GM12878 (cell line): ENCODE results near the gene COL5A1. TPM values are rescaled to one million over a fixed set of nuclear protein-coding genes. Genes with fewer than 3 reads are reported as not detected.

Experiments
- ATAC-seq: fragments of 200-7000 bp; cut with Tn5 transposase; 3 replicates; pipeline ENCODE4 v1.9.1; 2020; ENCODE audit warnings: mild to moderate bottlenecking, moderate library complexity
- BruUV-seq: library from RNA; stranded (reverse); fragments of 400-500 nt; replicated peaks from 2 replicates; lab custom pipeline; 2021; lab: Mats Ljungman, UMichigan
- CTCF ChIA-PET: fragments of 300-600 bp; sonication (Branson Sonifier 250); formaldehyde crosslinking; extraction: SDS; loops from one replicate; lab custom pipeline; 2021; ENCODE audit warnings: inconsistent platforms; lab: Yijun Ruan, JAX
- POLR2A ChIA-PET: fragments of 350-600 bp; formaldehyde crosslinking; extraction: SDS; loops from one replicate; lab custom pipeline; 2021; ENCODE audit warnings: inconsistent platforms; lab: Charles Lee
- RAD21 ChIA-PET: fragments of 300-600 bp; sonication (Branson Sonifier 250); formaldehyde crosslinking; loops from one replicate; lab custom pipeline; 2023; ENCODE audit warnings: antibody characterized with exemption; ENCODE audit not compliant: unreplicated experiment; lab: Charles Lee
- SMC1A ChIA-PET: fragments of 300-600 bp; sonication (Branson Sonifier 250); formaldehyde crosslinking; loops from one replicate; lab custom pipeline; 2023; ENCODE audit not compliant: unreplicated experiment, uncharacterized antibody; lab: Charles Lee
- DNase-seq: peaks from one replicate; pipeline ENCODE4 v3.0.0-alpha.2; 2011; ENCODE audit warnings: low read depth, low spot score
- FAIRE-seq: peaks from 3 replicates; lab custom pipeline; 2011; peaks lifted over from hg19 to GRCh38; lab: Jason Lieb, UNC
- H2AFZ ChIP-seq: 2 replicates; pipeline ENCODE4 v1.6.0; 2011; ENCODE audit warnings: low read depth, low read length, control low read depth; ENCODE audit not compliant: control insufficient read depth
- H3K27ac ChIP-seq: 2 replicates; pipeline ENCODE4 v1.5.1; 2011; ENCODE audit warnings: control low read depth; ENCODE audit not compliant: control insufficient read depth, insufficient read depth
- H3K27me3 ChIP-seq, 2 experiments: replicated peaks in 1 of 2; 2 replicates each; pipeline versions ENCODE4 v1.6.0 to v1.6.1; 2011; ENCODE audit warnings: low read length in 1 of 2; ENCODE audit not compliant: control insufficient read depth in 2 of 2, insufficient read depth in 2 of 2
- H3K36me3 ChIP-seq, 2 experiments: 2 replicates each; pipeline ENCODE4 v1.5.1; 2011; ENCODE audit warnings: low read length in 1 of 2; ENCODE audit not compliant: control insufficient read depth in 2 of 2, insufficient read depth in 2 of 2
- H3K4me1 ChIP-seq: 2 replicates; pipeline ENCODE4 v1.6.1; 2011; ENCODE audit warnings: mild to moderate bottlenecking, low read length, moderate library complexity, mixed read lengths; ENCODE audit not compliant: control insufficient read depth, insufficient read depth
- H3K4me2 ChIP-seq: 2 replicates; pipeline ENCODE4 v1.6.0; 2011; ENCODE audit warnings: control low read depth; ENCODE audit not compliant: control insufficient read depth, insufficient read depth
- H3K4me3 ChIP-seq: fragments of 200-600 bp; sonication (generic); 2 replicates; pipeline ENCODE4 v1.5.1; 2016
- H3K79me2 ChIP-seq: 2 replicates; pipeline ENCODE4 v1.6.0; 2011; ENCODE audit warnings: low read length; ENCODE audit not compliant: control insufficient read depth, insufficient read depth
- H3K9ac ChIP-seq: 2 replicates; pipeline ENCODE4 v1.8.0; 2011; ENCODE audit warnings: low read length, control low read depth, mixed read lengths; ENCODE audit not compliant: control insufficient read depth, insufficient read depth
- H3K9me3 ChIP-seq: replicated peaks from 3 replicates; pipeline ENCODE4 v1.5.1; 2011; ENCODE audit warnings: mild to moderate bottlenecking, low read length; ENCODE audit not compliant: control insufficient read depth, insufficient read depth
- H4K20me1 ChIP-seq: 2 replicates; pipeline ENCODE4 v1.6.0; 2011; ENCODE audit not compliant: control insufficient read depth, insufficient read depth
- BMI1 ChIP-seq: fragments of 450-650 bp; IDR thresholded peaks from 2 replicates; pipeline ENCODE4 v1.6.1; 2016; ENCODE audit warnings: mild to moderate bottlenecking, moderate library complexity, borderline replicate concordance
- CHD4 ChIP-seq: fragments of 200-600 bp; sonication (generic); IDR thresholded peaks from 2 replicates; pipeline ENCODE4 v1.6.1; 2016; ENCODE audit warnings: mild to moderate bottlenecking
- CREM ChIP-seq: IDR thresholded peaks from 2 replicates; pipeline ENCODE4 v1.6.1; 2014; ENCODE audit warnings: antibody characterized with exemption, low read depth
- DPF2 ChIP-seq: fragments of 450-650 bp; IDR thresholded peaks from 2 replicates; pipeline ENCODE4 v1.6.1; 2017; ENCODE audit warnings: mild to moderate bottlenecking
- EP300 ChIP-seq, 2 experiments: fragments of 150-350 bp in 1 of 2; IDR thresholded peaks; 2 replicates each; pipeline ENCODE4 v1.6.1; 2011 to 2012; ENCODE audit warnings: low read depth in 2 of 2, low read length in 2 of 2, borderline replicate concordance in 1 of 2, improper control_type of control experiment in 1 of 2, inconsistent platforms in 1 of 2; ENCODE audit not compliant: control insufficient read depth in 1 of 2
- ETV6 ChIP-seq, 2 experiments: fragments of 450-650 bp in 1 of 2; IDR thresholded peaks in 1 of 2; conservative IDR thresholded peaks in 1 of 2; 2 replicates each; pipeline ENCODE4 v1.6.1; 2014; ENCODE audit warnings: antibody characterized with exemption in 1 of 2, borderline replicate concordance in 1 of 2, low read depth in 1 of 2, mild to moderate bottlenecking in 1 of 2, moderate library complexity in 1 of 2
- GATAD2B ChIP-seq: fragments of 450-650 bp; conservative IDR thresholded peaks from 2 replicates; pipeline ENCODE4 v1.6.1; 2017; ENCODE audit warnings: low read depth, mild to moderate bottlenecking, moderate library complexity
- HCFC1 ChIP-seq: fragments of 150-350 bp; IDR thresholded peaks from 2 replicates; pipeline ENCODE4 v1.6.1; 2014; ENCODE audit warnings: low read length
- MTA2 ChIP-seq: fragments of 450-650 bp; IDR thresholded peaks from 2 replicates; pipeline ENCODE4 v1.6.1; 2016; ENCODE audit warnings: low read depth, mild to moderate bottlenecking, moderate library complexity
- USF1 ChIP-seq: IDR thresholded peaks from 2 replicates; pipeline ENCODE4 v1.6.1; 2011; ENCODE audit warnings: borderline replicate concordance, low read depth, mild to moderate bottlenecking, moderate library complexity, mixed read lengths, low read length; ENCODE audit not compliant: insufficient read depth; ENCODE audit errors: extremely low read length
- WRNIP1 ChIP-seq: IDR thresholded peaks from 2 replicates; pipeline ENCODE4 v1.6.1; 2011; ENCODE audit warnings: low read depth, low read length, improper control_type of control experiment, borderline replicate concordance
- ZBTB33 ChIP-seq: fragments of 450-650 bp; IDR thresholded peaks from 2 replicates; pipeline ENCODE4 v1.6.1; 2017; ENCODE audit warnings: mild to moderate bottlenecking
- ZNF274 ChIP-seq: IDR thresholded peaks from one replicate; pipeline ENCODE4 v1.8.0; 2011; ENCODE audit not compliant: insufficient read length, insufficient read depth
- WGBS: methylation state at CpG from one replicate; pipeline ENCODE4 v1.1.6; 2016; ENCODE audit warnings: low lambda C conversion rate; ENCODE audit not compliant: insufficient replicate concordance, insufficient coverage; ENCODE audit errors: missing lambda C conversion rate; 5-methylcytosine and 5-hydroxymethylcytosine counted together
- in situ Hi-C: fragments of 300-500 bp; cut with MboI; formaldehyde crosslinking; loops from 9 replicates; pipeline ENCODE4 v1.14.3; 2018; ENCODE audit warnings: mixed read lengths
- intact Hi-C: fragments of 100-400 bp; cut with micrococcal nuclease; formaldehyde crosslinking; loops from one replicate; pipeline ENCODE4 v1.14.2; 2022; ENCODE audit not compliant: unreplicated experiment
- polyA plus RNA-seq, 11 experiments: library from polyadenylated mRNA; depleted of rRNA in 4 of 11; unstranded in 6 of 11; stranded (reverse) in 5 of 11; fragments of >200 nt; fragmentation: Nextera tagmentation in 4 of 11; fragmentation: Illumina TruSeq in 1 of 11; extraction: Ambion mirVana in 4 of 11; extraction: Trizol in 1 of 11; gene quantifications; 1 replicate in 1 of 11; 2 replicates in 10 of 11; pipeline versions ENCODE4 v1.2.1 to v1.2.3, GENCODE V29; 2011 to 2016; ENCODE audit warnings: inconsistent platforms in 2 of 11, missing spikeins in 2 of 11, low read depth in 1 of 11
- total RNA-seq, 4 experiments: library from RNA; depleted of rRNA in 3 of 4; stranded (reverse); fragments of >200 nt in 3 of 4; fragmentation: Illumina TruSeq in 1 of 4; extraction: Trizol in 1 of 4; gene quantifications; 2 replicates each; pipeline versions ENCODE4 v1.2.1 to v1.2.3, GENCODE V29; 2013 to 2021

Gene COL5A1
- total and polyA plus RNA-seq, 10 of the 15 experiments (the other 5 are each of a cell fraction or from before 2014, with no cell fraction given), result under 0.01 to 0.15 (median 0.13) TPM; not detected in 4

- TF ChIP-seq GATAD2B, result no peak
- TF ChIP-seq WRNIP1, result no peak
- no peak for TF ChIP-seq EP300 (IDR thresholded peaks at IDR 0.05; ENCODE audit: borderline replicate concordance in 1 of 2, control insufficient read depth in 1 of 2, low read depth in 2 of 2, low read length in 2 of 2)
- TF ChIP-seq ETV6 (conservative IDR thresholded peaks at IDR 0.05 in 1 of 2, IDR thresholded peaks at IDR 0.05 in 1 of 2; ENCODE audit: borderline replicate concordance in 1 of 2, low read depth in 1 of 2), result no peak
- TF ChIP-seq BMI1, result no peak
- TF ChIP-seq HCFC1, result no peak
- no peak for TF ChIP-seq ZNF274
- no peak for TF ChIP-seq CREM
These were observed 155.3 kb downstream of the COL5A1 start (continued) for GRCh38 chr9:134796882-134797281.

- no peaks in the 10 kb centered on the region for H3K79me2 ChIP-seq
- no peak overlapping the region for H3K4me2 ChIP-seq
- no peak overlapping the region for H3K4me3 ChIP-seq
- in situ Hi-C loops, result no loop called here
- intact Hi-C loops, result no loop called here
- POLR2A ChIA-PET, result no interaction called here
- BruUV-seq, result no TSS peak
- H4K20me1 ChIP-seq, result no peaks in the 10 kb centered on the region
- FAIRE-seq (no peak), ATAC-seq (no peak), DNase-seq (no peak)
- no peak for TF ChIP-seq CHD4
- no peak for TF ChIP-seq GATAD2B
- no peak for TF ChIP-seq MTA2
- TF ChIP-seq ZBTB33, result no peak
- no peak for TF ChIP-seq USF1
- TF ChIP-seq DPF2, result no peak
- SMC1A ChIA-PET, result interaction anchor here (0.6 to 1.1 kb wide), 2 partner anchors 18 to 355 kb away, joined by 3 read pairs; no protein-coding TSS in a partner anchor
- no peaks in the 10 kb centered on the region for H3K36me3 ChIP-seq
- H2AFZ ChIP-seq, result no peak overlapping the region
- RAD21 ChIA-PET, result no interaction called here
- no peak overlapping the region for H3K9ac ChIP-seq
- 57% methylated on average over 24 of the region's 25 CpGs for WGBS
- H3K9me3 ChIP-seq, result no peaks in the 10 kb centered on the region
- CTCF ChIA-PET, result no interaction called here
- H3K27ac ChIP-seq, result no peak overlapping the region
- H3K4me1 ChIP-seq, result no peaks in the 10 kb centered on the region
- H3K27me3 ChIP-seq, result no peaks in the 10 kb centered on the region; a peak in 1 of 4 replicates
These were observed 159.3 kb downstream of the COL5A1 start for GRCh38 chr9:134800791-134801339.
